C4-2B (cell line): ENCODE measurements around the gene HBS1L.

Experiments
- H3K27ac ChIP-seq: fragments of 450-650 bp; 2 replicates; pipeline ENCODE4 v1.5.1; 2017
- CTCF ChIP-seq: fragments of 450-650 bp; conservative IDR thresholded peaks from 2 replicates; pipeline ENCODE4 v1.5.1; 2017; ENCODE audit warnings: mild to moderate bottlenecking
- ZFX ChIP-seq: fragments of 450-650 bp; IDR thresholded peaks from 2 replicates; pipeline ENCODE4 v1.6.1; 2017

Gene HBS1L

DNA sequence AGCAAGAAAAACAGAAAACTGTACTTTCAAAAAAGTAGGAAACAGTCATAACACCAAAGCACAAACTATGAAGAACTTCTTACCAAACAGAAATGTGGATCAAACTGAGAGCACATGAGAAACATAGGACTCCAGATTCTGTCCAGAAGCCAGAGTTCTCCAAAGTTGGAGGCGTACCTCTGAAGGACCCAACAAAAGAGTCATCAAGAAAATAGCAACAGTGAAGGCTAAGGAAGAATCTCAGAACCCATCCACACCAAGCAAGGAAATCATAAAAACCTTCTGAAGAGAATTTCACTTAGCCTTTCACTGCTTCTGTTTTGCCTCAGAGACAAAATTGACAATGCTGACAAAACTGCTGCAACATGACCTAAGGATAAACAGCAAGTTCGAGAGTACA, 29.4 kb downstream of the HBS1L start:
- TF ChIP-seq ZFX: no peak
- TF ChIP-seq CTCF: no peak
- H3K27ac ChIP-seq: no peak overlapping the region

DNA sequence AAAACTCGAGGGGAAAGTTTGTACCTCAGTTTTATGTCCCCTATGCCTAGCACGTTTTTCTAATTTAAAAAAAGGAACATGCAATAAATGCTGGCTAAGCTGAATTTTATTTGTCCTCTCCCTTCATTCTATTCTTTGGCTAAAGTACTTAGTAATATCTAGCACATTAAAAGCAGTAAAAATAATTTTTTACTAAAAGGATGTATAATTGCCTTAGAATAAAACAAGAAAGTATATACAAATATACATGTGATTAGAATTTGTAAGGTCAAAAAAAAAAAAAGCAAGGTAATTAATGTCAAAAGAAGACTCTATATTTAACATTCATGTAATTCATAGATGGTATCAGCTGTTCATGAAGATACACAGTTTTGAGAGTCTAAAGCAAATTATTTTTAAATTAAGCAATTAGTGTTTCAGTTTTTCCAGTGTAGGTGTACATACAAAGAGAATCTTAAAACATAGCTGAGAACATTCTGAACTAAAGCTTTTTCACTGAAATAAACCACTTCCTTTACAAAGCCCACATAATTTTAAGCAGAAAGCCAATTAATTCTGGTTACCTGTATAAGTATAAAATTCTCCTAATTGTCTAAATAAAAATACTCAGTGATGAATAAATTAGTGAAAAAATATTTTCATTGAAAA, 32.4 kb downstream of the HBS1L start:
- no peak for TF ChIP-seq ZFX
- no peak for TF ChIP-seq CTCF
- no peak overlapping the region for H3K27ac ChIP-seq

- TF ChIP-seq ZFX (no peak), CTCF (no peak)
- no peak overlapping the region for H3K27ac ChIP-seq
Measured at GRCh38 chr6:135021310-135022049, 33.1 kb downstream of the HBS1L start.

DNA sequence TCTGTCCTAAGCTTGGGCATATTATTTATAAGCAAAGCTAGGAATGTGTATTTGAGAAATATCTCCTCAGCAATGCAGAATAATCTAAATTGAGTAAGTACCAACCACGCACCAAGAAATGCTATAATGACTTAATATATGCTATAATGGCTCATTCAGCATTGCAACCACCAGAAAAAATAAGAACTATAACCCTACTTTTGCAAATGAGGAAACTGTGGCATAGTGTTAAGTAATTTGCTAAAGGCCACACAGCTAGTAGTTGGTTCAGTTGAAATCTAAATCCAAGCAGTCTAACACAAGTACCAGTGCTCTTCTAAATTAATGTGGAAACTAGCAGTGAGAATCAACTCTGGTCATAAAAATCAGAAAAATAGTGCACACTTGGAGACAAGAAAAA, 35.7 kb downstream of the HBS1L start:
- H3K27ac ChIP-seq: no peak overlapping the region
- TF ChIP-seq ZFX: no peak
- no peak for TF ChIP-seq CTCF

GRCh38 chr6:135018052-135018451, 36.6 kb downstream of the HBS1L start:
- TF ChIP-seq CTCF (no peak), ZFX (no peak)
- H3K27ac ChIP-seq: no peak overlapping the region

DNA sequence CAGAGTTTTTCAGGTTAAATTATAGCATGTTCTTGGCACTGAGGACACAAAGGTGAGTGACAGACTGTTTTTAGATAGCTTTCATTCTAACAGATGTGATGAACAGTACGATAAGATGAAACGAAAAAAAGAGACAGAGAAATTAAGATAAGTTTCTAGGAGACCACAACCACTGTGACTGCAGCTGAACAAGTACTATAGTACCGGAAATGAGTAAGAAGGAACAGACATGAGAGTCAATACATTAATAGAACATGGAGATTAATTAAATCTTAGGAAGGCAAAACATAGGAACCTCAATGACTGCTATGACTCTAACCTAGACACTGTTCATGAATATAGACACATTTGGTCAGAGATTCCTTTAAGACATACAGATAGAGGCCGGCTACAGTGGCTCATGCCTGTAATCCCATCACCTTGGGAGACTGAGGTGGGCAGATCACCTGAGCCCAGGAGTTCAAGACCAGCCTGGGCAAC, 40.2 kb downstream of the HBS1L start:
- H3K27ac ChIP-seq: no peak overlapping the region
- no peak for TF ChIP-seq ZFX
- no peak for TF ChIP-seq CTCF

DNA sequence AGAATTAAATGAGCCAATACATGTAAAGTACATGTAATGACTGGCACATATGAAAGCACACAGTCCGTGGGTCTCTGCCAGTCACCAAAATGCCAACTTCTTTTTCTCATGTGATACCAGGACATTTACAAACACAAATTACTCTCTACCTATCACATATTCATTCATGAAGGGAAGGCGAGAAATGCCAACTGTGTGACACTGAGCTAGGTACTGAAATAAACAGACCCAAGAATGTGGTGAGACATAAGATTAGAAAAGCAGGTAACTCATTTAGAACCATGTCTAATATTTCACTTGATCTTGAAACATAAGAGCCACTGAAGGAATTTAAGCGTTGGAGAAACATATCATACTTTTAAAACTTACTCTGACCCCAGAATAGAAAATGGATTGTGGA, 41.4 kb downstream of the HBS1L start:
- no peak overlapping the region for H3K27ac ChIP-seq
- TF ChIP-seq CTCF (no peak), ZFX (no peak)
